ENCODE data around the gene SPDYE8.
A peak's percentile ranks its signal among the peaks of the same experiment; 100 is the strongest.
"Not testable (repeated sequence)": the region's sequence is repeated elsewhere in the genome, so short reads cannot be mapped to it uniquely, and the experiment has no call there.

SPDYE8 gene

GRCh38 chr7:73029666-73030065, at the start of gene SPDYE8:
Gene SPDYE8, minus strand, starts transcription at chr7:73029766. Its CDS starts 1,800 bp downstream, at chr7:73027966.
- not testable (repeated sequence) for FAIRE-seq

GRCh38 chr7:73057811-73058210, 28.2 kb upstream of the SPDYE8 start, which contains the start of gene SPDYE11:
Gene SPDYE11, minus strand, starts transcription at chr7:73057911. Its CDS starts 1,800 bp downstream, at chr7:73056111.
- not testable (repeated sequence) for FAIRE-seq

- not testable (repeated sequence) for FAIRE-seq
These were observed 23.1 kb downstream of the SPDYE8 start for GRCh38 chr7:73006491-73006890.

- FAIRE-seq, result peak; percentile 89
These were observed 23.7 kb downstream of the SPDYE8 start for GRCh38 chr7:73005693-73006447.

- not testable (repeated sequence) for FAIRE-seq
These were observed 24.2 kb downstream of the SPDYE8 start for GRCh38 chr7:73005356-73005692.

- not testable (repeated sequence) for FAIRE-seq
These were observed 31.6 kb downstream of the SPDYE8 start for GRCh38 chr7:72997887-72998468.

- FAIRE-seq, result not testable (repeated sequence)
These were observed 32.1 kb downstream of the SPDYE8 start for GRCh38 chr7:72997447-72997846.

GRCh38 chr7:72995484-72995883, 34.1 kb downstream of the SPDYE8 start:
- FAIRE-seq, result not testable (repeated sequence)

GRCh38 chr7:72990146-72990913, 39.2 kb downstream of the SPDYE8 start:
- not testable (repeated sequence) for FAIRE-seq

- not testable (repeated sequence) for FAIRE-seq
These were observed 47.5 kb downstream of the SPDYE8 start for GRCh38 chr7:72982084-72982483.

GRCh38 chr7:72980382-72980781, 49.2 kb downstream of the SPDYE8 start:
- FAIRE-seq, result not testable (repeated sequence)

GRCh38 chr7:72976434-72976833, 53.1 kb downstream of the SPDYE8 start:
- not testable (repeated sequence) for FAIRE-seq

GRCh38 chr7:72975656-72976286, 53.8 kb downstream of the SPDYE8 start:
- not testable (repeated sequence) for FAIRE-seq

GRCh38 chr7:72974781-72975180, 54.8 kb downstream of the SPDYE8 start:
- FAIRE-seq, result not testable (repeated sequence)

- not testable (repeated sequence) for FAIRE-seq
These were observed 58.1 kb downstream of the SPDYE8 start for GRCh38 chr7:72971505-72971904.

Data from G401.6 (cell line).